Kasumi-1 (cell line): ENCODE results near the gene RPS27L.
"Not testable (repeated sequence)": the region's sequence is repeated elsewhere in the genome, so short reads cannot be mapped to it uniquely, and the experiment has no call there.

Experiments
- DNase-seq, 2 experiments: peaks; one replicate each; lab custom pipeline; 2025; lab: John Stamatoyannopoulos, UW

RPS27L gene

GRCh38 chr15:63098901-63099300, 58.4 kb downstream of the RPS27L start:
- not testable (repeated sequence) for DNase-seq
